HEK293 (cell line): ENCODE data around the gene GINS2.

ENCODE experiments used
- CTCF ChIP-seq: fragments of 450-650 bp; formaldehyde crosslinking; IDR thresholded peaks from 2 replicates; pipeline ENCODE4 v1.5.1; 2016; ENCODE audit warnings: missing biosample characterization, missing genetic modification characterization
- FEZF1 ChIP-seq: fragments of 450-650 bp; formaldehyde crosslinking; IDR thresholded peaks from 2 replicates; pipeline ENCODE4 v1.5.1; 2016; ENCODE audit warnings: missing biosample characterization, missing genetic modification characterization
- KLF16 ChIP-seq: fragments of 450-650 bp; formaldehyde crosslinking; IDR thresholded peaks from 2 replicates; pipeline ENCODE4 v1.5.1; 2017; ENCODE audit warnings: missing biosample characterization, missing genetic modification characterization
- KLF8 ChIP-seq: fragments of 450-650 bp; formaldehyde crosslinking; IDR thresholded peaks from 2 replicates; pipeline ENCODE4 v1.5.1; 2016; ENCODE audit warnings: missing biosample characterization, missing genetic modification characterization
- MZF1 ChIP-seq: fragments of 450-650 bp; formaldehyde crosslinking; IDR thresholded peaks from 2 replicates; pipeline ENCODE4 v1.5.1; 2017; ENCODE audit warnings: missing biosample characterization, missing genetic modification characterization, borderline replicate concordance
- REPIN1 ChIP-seq: fragments of 450-650 bp; formaldehyde crosslinking; IDR thresholded peaks from 2 replicates; pipeline ENCODE4 v1.5.1; 2017; ENCODE audit warnings: missing biosample characterization, missing genetic modification characterization, low read depth
- REST ChIP-seq: fragments of 450-650 bp; formaldehyde crosslinking; IDR thresholded peaks from 2 replicates; pipeline ENCODE4 v1.5.1; 2016; ENCODE audit warnings: missing biosample characterization, missing genetic modification characterization
- ZBTB1 ChIP-seq: fragments of 450-650 bp; formaldehyde crosslinking; IDR thresholded peaks from 2 replicates; pipeline ENCODE4 v1.5.1; 2016; ENCODE audit warnings: missing biosample characterization, missing genetic modification characterization
- ZBTB21 ChIP-seq: fragments of 450-650 bp; formaldehyde crosslinking; IDR thresholded peaks from 2 replicates; pipeline ENCODE4 v1.5.1; 2017; ENCODE audit warnings: missing biosample characterization, missing genetic modification characterization
- ZFP37 ChIP-seq: fragments of 450-650 bp; formaldehyde crosslinking; IDR thresholded peaks from 2 replicates; pipeline ENCODE4 v1.5.1; 2016; ENCODE audit warnings: missing biosample characterization, missing genetic modification characterization
- ZNF280C ChIP-seq: fragments of 450-650 bp; formaldehyde crosslinking; IDR thresholded peaks from 2 replicates; pipeline ENCODE4 v1.5.1; 2016; ENCODE audit warnings: missing biosample characterization, missing genetic modification characterization
- ZNF391 ChIP-seq: fragments of 450-650 bp; formaldehyde crosslinking; IDR thresholded peaks from 2 replicates; pipeline ENCODE4 v1.5.1; 2016; ENCODE audit warnings: low read depth, missing biosample characterization, missing genetic modification characterization, borderline replicate concordance
- ZNF704 ChIP-seq: fragments of 450-650 bp; formaldehyde crosslinking; IDR thresholded peaks from 2 replicates; pipeline ENCODE4 v1.5.1; 2016; ENCODE audit warnings: missing biosample characterization, missing genetic modification characterization

GRCh38 chr16:85650844-85651628, 37.7 kb downstream of the GINS2 start:
- no peak for TF ChIP-seq CTCF
- no peak for TF ChIP-seq ZFP37 (tag by site-specific recombination)
- no peak for TF ChIP-seq KLF16 (tag by site-specific recombination)
- no peak for TF ChIP-seq ZNF280C (tag by site-specific recombination)
- TF ChIP-seq ZBTB21 (tag by site-specific recombination) = no peak
- no peak for TF ChIP-seq FEZF1
- no peak for TF ChIP-seq ZNF704 (tag by site-specific recombination)
- no peak for TF ChIP-seq REPIN1 (tag by site-specific recombination)
- TF ChIP-seq ZBTB1 (tag by site-specific recombination) = no peak
- no peak for TF ChIP-seq ZNF391 (tag by site-specific recombination)
- TF ChIP-seq KLF8 (tag by site-specific recombination) = no peak
- TF ChIP-seq MZF1 (tag by site-specific recombination) = no peak
- TF ChIP-seq REST (tag by site-specific recombination) = no peak
